ENCODE measurements around the gene IQGAP1.
A peak's percentile ranks its signal among the peaks of the same experiment; 100 is the strongest.
"Not testable (repeated sequence)": the region's sequence is repeated elsewhere in the genome, so short reads cannot be mapped to it uniquely, and the experiment has no call there.

Gene IQGAP1

GRCh38 chr15:90489944-90490343, 101.9 kb downstream of the IQGAP1 start:
- DNase-seq, result no peak

- DNase-seq, result no peak
Observed at GRCh38 chr15:90493647-90494046, 105.6 kb downstream of the IQGAP1 start.

GRCh38 chr15:90495067-90495466, 107.0 kb downstream of the IQGAP1 start:
- no peak for DNase-seq

GRCh38 chr15:90496791-90497190, 108.7 kb downstream of the IQGAP1 start:
- no peak for DNase-seq

GRCh38 chr15:90497376-90497775, 109.3 kb downstream of the IQGAP1 start:
- DNase-seq, result peak; percentile 28

- DNase-seq, result no peak
Observed at GRCh38 chr15:90497912-90498311, 109.9 kb downstream of the IQGAP1 start.

- no peak for DNase-seq
Observed at GRCh38 chr15:90500171-90500570, 112.1 kb downstream of the IQGAP1 start.

- DNase-seq, result no peak
Observed at GRCh38 chr15:90501898-90502297, 113.9 kb downstream of the IQGAP1 start.

- not testable (repeated sequence) for DNase-seq
Observed at GRCh38 chr15:90510781-90511180, 122.7 kb downstream of the IQGAP1 start.

- DNase-seq, result not testable (repeated sequence)
Observed at GRCh38 chr15:90511211-90511618, 123.2 kb downstream of the IQGAP1 start.

GRCh38 chr15:90512276-90512675, 124.2 kb downstream of the IQGAP1 start:
- no peak for DNase-seq

GRCh38 chr15:90512981-90513380, 124.9 kb downstream of the IQGAP1 start:
- DNase-seq, result no peak

GRCh38 chr15:90513448-90513847, 125.4 kb downstream of the IQGAP1 start:
- DNase-seq, result no peak

- not testable (repeated sequence) for DNase-seq
Observed at GRCh38 chr15:90513893-90514292, 125.9 kb downstream of the IQGAP1 start.

- no peak for DNase-seq
Observed at GRCh38 chr15:90519688-90520087, 131.6 kb downstream of the IQGAP1 start.

- no peak for DNase-seq
Observed at GRCh38 chr15:90520365-90520764, 132.3 kb downstream of the IQGAP1 start.

- no peak for DNase-seq
Observed at GRCh38 chr15:90523373-90523772, 135.3 kb downstream of the IQGAP1 start.

GRCh38 chr15:90524018-90524803, 136.2 kb downstream of the IQGAP1 start:
- not testable (repeated sequence) for DNase-seq

GRCh38 chr15:90529011-90529370, 140.9 kb downstream of the IQGAP1 start:
- DNase-seq, result no peak

- peak; percentile 62 for DNase-seq
Observed at GRCh38 chr15:90529371-90530249, 141.6 kb downstream of the IQGAP1 start, which contains the start of gene CRTC3. TSS of gene CRTC3 (plus strand) at chr15:90529923. CDS start at chr15:90530072, 149 bp downstream.

GRCh38 chr15:90530250-90531051, 142.4 kb downstream of the IQGAP1 start:
- peak; percentile 14 for DNase-seq

GRCh38 chr15:90531147-90531546, 143.1 kb downstream of the IQGAP1 start:
- DNase-seq, result no peak

GRCh38 chr15:90535254-90535653, 147.2 kb downstream of the IQGAP1 start:
- no peak for DNase-seq

Data from GDM1 (cell line).